SH-SY5Y (cell line): ENCODE results near the gene NCAPD2.

ENCODE experiments used
- GATA2 ChIP-seq: IDR thresholded peaks from 2 replicates; pipeline ENCODE4 v1.6.1; 2011; ENCODE audit warnings: mild to moderate bottlenecking, low read depth, low read length
- GATA3 ChIP-seq: IDR thresholded peaks from 2 replicates; pipeline ENCODE4 v1.6.1; 2011; ENCODE audit warnings: low read depth, mild to moderate bottlenecking, low read length, moderate library complexity

DNA sequence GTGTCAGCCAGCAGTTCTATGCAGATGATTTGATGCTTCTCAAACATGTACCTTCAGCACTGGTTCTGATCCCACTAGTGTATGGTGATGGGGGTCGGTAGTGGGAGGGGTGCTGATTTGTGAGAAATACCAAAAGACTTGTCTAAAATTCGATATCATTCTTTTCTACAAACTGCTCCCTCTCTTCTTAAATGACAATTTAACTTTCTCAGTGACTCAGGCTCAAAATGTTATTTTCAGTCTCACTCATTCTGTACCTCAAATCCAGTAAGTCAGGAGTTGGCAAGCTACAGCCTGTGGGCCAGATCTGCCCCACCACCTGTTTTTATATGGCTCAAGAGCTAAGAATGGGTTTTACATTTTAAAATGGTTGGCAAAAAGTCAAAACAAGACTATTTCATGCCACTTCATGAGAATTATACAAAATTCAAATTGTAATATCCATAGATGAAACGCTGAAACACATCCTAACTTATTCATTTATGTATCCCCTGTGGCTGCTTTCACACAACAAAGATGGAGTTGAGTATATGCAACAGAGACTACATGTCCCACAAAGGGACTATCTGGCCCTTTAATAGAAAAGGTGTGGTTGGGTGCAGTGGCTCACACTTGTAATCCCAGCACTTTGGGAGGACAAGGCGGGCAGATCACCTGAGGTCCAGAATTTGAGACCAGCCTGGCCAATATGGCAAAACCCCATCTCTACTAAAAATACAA lies 80.8 kb downstream of the NCAPD2 start:
- TF ChIP-seq GATA2 (no peak), GATA3 (no peak)
